HEK293 (cell line): ENCODE results near the gene ABLIM2.

Experiments
- CTCF ChIA-PET: fragments of 350-600 bp; formaldehyde crosslinking; extraction: SDS; loops from one replicate; lab custom pipeline; 2021; ENCODE audit warnings: antibody characterized with exemption; lab: Yijun Ruan, JAX
- POLR2A ChIA-PET: fragments of 300-600 bp; formaldehyde crosslinking; extraction: SDS; loops from one replicate; lab custom pipeline; 2020; ENCODE audit warnings: antibody characterized with exemption, inconsistent platforms; lab: Yijun Ruan, JAX
- H3K27ac ChIP-seq: fragments of 200-500 bp; sonication (Bioruptor generic); 2 replicates; pipeline ENCODE4 v1.5.1; 2014; ENCODE audit warnings: low read depth, low read length, control low read depth, inconsistent platforms; ENCODE audit errors: extremely low read depth
- H3K36me3 ChIP-seq, 2 experiments: fragments of 200-500 bp in 1 of 2; sonication (Bioruptor generic) in 1 of 2; 1 replicate in 1 of 2; 2 replicates in 1 of 2; pipeline ENCODE4 v1.5.1; 2014 to 2017; ENCODE audit warnings: inconsistent platforms in 2 of 2, low read length in 2 of 2; ENCODE audit not compliant: control insufficient read depth in 2 of 2, insufficient read depth in 1 of 2
- H3K4me1 ChIP-seq: fragments of 200-500 bp; sonication (Bioruptor generic); 2 replicates; pipeline ENCODE4 v1.5.1; 2014; ENCODE audit warnings: mild to moderate bottlenecking, low read length, inconsistent platforms; ENCODE audit not compliant: control insufficient read depth, insufficient read depth
- H3K4me3 ChIP-seq: 2 replicates; pipeline ENCODE4 v1.5.1; 2011; ENCODE audit warnings: low read depth, mild to moderate bottlenecking, control low read depth, low read length, moderate library complexity
- H3K9me3 ChIP-seq: fragments of 200-500 bp; sonication (Bioruptor generic); 2 replicates; pipeline ENCODE4 v1.5.1; 2014; ENCODE audit warnings: low read depth, low read length, inconsistent platforms; ENCODE audit not compliant: control insufficient read depth, insufficient read depth
- KLF9 ChIP-seq: fragments of 450-650 bp; formaldehyde crosslinking; IDR thresholded peaks from 2 replicates; pipeline ENCODE4 v1.5.1; 2016; ENCODE audit warnings: missing biosample characterization, missing genetic modification characterization, low read depth
- OVOL3 ChIP-seq: fragments of 450-650 bp; formaldehyde crosslinking; IDR thresholded peaks from 2 replicates; pipeline ENCODE4 v1.5.1; 2016; ENCODE audit warnings: missing biosample characterization, missing genetic modification characterization
- PRDM2 ChIP-seq: fragments of 450-650 bp; formaldehyde crosslinking; IDR thresholded peaks from 2 replicates; pipeline ENCODE4 v1.5.1; 2016; ENCODE audit warnings: missing biosample characterization, missing genetic modification characterization, borderline replicate concordance
- SCRT1 ChIP-seq: fragments of 450-650 bp; formaldehyde crosslinking; IDR thresholded peaks from 2 replicates; pipeline ENCODE4 v1.5.1; 2016; ENCODE audit warnings: missing biosample characterization, missing genetic modification characterization, borderline replicate concordance
- SETDB1 ChIP-seq: IDR thresholded peaks from one replicate; pipeline ENCODE4 v1.6.1; 2017; ENCODE audit warnings: mild to moderate bottlenecking, low read length, moderate library complexity, mixed read lengths; ENCODE audit not compliant: insufficient read length
- ZBTB10 ChIP-seq: fragments of 450-650 bp; formaldehyde crosslinking; IDR thresholded peaks from 2 replicates; pipeline ENCODE4 v1.5.1; 2016; ENCODE audit warnings: missing biosample characterization, missing genetic modification characterization
- ZBTB49 ChIP-seq: fragments of 450-650 bp; formaldehyde crosslinking; IDR thresholded peaks from 2 replicates; pipeline ENCODE4 v1.5.1; 2016; ENCODE audit warnings: missing biosample characterization, missing genetic modification characterization, low read depth
- ZFP69B ChIP-seq: fragments of 450-650 bp; formaldehyde crosslinking; IDR thresholded peaks from 2 replicates; pipeline ENCODE4 v1.5.1; 2016; ENCODE audit warnings: missing biosample characterization, missing genetic modification characterization
- ZNF114 ChIP-seq: fragments of 450-650 bp; formaldehyde crosslinking; IDR thresholded peaks from 2 replicates; pipeline ENCODE4 v1.5.0; 2017; ENCODE audit warnings: missing biosample characterization, missing genetic modification characterization
- ZNF174 ChIP-seq: fragments of 450-650 bp; formaldehyde crosslinking; IDR thresholded peaks from 2 replicates; pipeline ENCODE4 v1.5.0; 2017; ENCODE audit warnings: missing biosample characterization, mild to moderate bottlenecking, missing genetic modification characterization
- ZNF239 ChIP-seq: fragments of 450-650 bp; formaldehyde crosslinking; IDR thresholded peaks from 2 replicates; pipeline ENCODE4 v1.5.1; 2016; ENCODE audit warnings: missing biosample characterization, missing genetic modification characterization
- ZNF248 ChIP-seq: fragments of 450-650 bp; formaldehyde crosslinking; IDR thresholded peaks from 2 replicates; pipeline ENCODE4 v1.5.1; 2017; ENCODE audit warnings: missing biosample characterization, missing genetic modification characterization
- ZNF324 ChIP-seq: fragments of 450-650 bp; formaldehyde crosslinking; IDR thresholded peaks from 2 replicates; pipeline ENCODE4 v1.5.1; 2016; ENCODE audit warnings: missing biosample characterization, missing genetic modification characterization
- ZNF366 ChIP-seq: fragments of 450-650 bp; formaldehyde crosslinking; conservative IDR thresholded peaks from 2 replicates; pipeline ENCODE4 v1.5.1; 2016; ENCODE audit warnings: missing biosample characterization, missing genetic modification characterization
- ZNF394 ChIP-seq: fragments of 450-650 bp; formaldehyde crosslinking; IDR thresholded peaks from 2 replicates; pipeline ENCODE4 v1.5.1; 2016; ENCODE audit warnings: missing biosample characterization, missing genetic modification characterization, mild to moderate bottlenecking, moderate library complexity, borderline replicate concordance
- ZNF423 ChIP-seq: fragments of 450-650 bp; formaldehyde crosslinking; IDR thresholded peaks from 2 replicates; pipeline ENCODE4 v1.5.1; 2016; ENCODE audit warnings: missing biosample characterization, missing genetic modification characterization
- ZNF510 ChIP-seq: fragments of 450-650 bp; formaldehyde crosslinking; IDR thresholded peaks from 2 replicates; pipeline ENCODE4 v1.5.1; 2018; ENCODE audit warnings: mild to moderate bottlenecking, missing genetic modification characterization, missing biosample characterization; ENCODE audit not compliant: insufficient replicate concordance
- ZNF560 ChIP-seq: fragments of 450-650 bp; formaldehyde crosslinking; IDR thresholded peaks from 2 replicates; pipeline ENCODE4 v1.5.1; 2017; ENCODE audit warnings: missing biosample characterization, missing genetic modification characterization, borderline replicate concordance
- ZNF639 ChIP-seq: fragments of 450-650 bp; formaldehyde crosslinking; IDR thresholded peaks from 2 replicates; pipeline ENCODE4 v1.5.1; 2016; ENCODE audit warnings: missing biosample characterization, missing genetic modification characterization
- ZNF677 ChIP-seq: fragments of 450-650 bp; IDR thresholded peaks from 2 replicates; pipeline ENCODE4 v1.5.0; 2018; ENCODE audit warnings: missing biosample characterization, mild to moderate bottlenecking, missing genetic modification characterization, moderate library complexity
- ZNF701 ChIP-seq: fragments of 450-650 bp; formaldehyde crosslinking; IDR thresholded peaks from 2 replicates; pipeline ENCODE4 v1.5.1; 2016; ENCODE audit warnings: missing biosample characterization, missing genetic modification characterization
- ZNF707 ChIP-seq: fragments of 450-650 bp; formaldehyde crosslinking; IDR thresholded peaks from 2 replicates; pipeline ENCODE4 v1.5.1; 2016; ENCODE audit warnings: missing biosample characterization, missing genetic modification characterization
- ZSCAN30 ChIP-seq: fragments of 450-650 bp; IDR thresholded peaks from 2 replicates; pipeline ENCODE4 v1.5.1; 2018; ENCODE audit warnings: missing biosample characterization, mild to moderate bottlenecking, missing genetic modification characterization, moderate library complexity

ABLIM2 gene

GRCh38 chr4:7924570-7924969 lies 234.0 kb downstream of the ABLIM2 start:
- ChIA-PET POLR2A (no interaction called here), CTCF (no interaction called here)
- TF ChIP-seq OVOL3 (no peak), PRDM2 (tag by site-specific recombination) (no peak), KLF9 (tag by site-specific recombination) (no peak), ZNF677 (tag by site-specific recombination) (no peak), ZNF707 (tag by site-specific recombination) (no peak), SETDB1 (peak; percentile 66), SCRT1 (tag by site-specific recombination) (no peak)
- H3K27ac ChIP-seq = no peak overlapping the region
- no peaks in the 10 kb centered on the region for H3K9me3 ChIP-seq
- H3K4me3 ChIP-seq = no peak overlapping the region
- H3K4me1 ChIP-seq = no peaks in the 10 kb centered on the region
- no peaks in the 10 kb centered on the region for H3K36me3 ChIP-seq

GRCh38 chr4:7924163-7924562 lies 234.4 kb downstream of the ABLIM2 start:
- H3K36me3 ChIP-seq = no peaks in the 10 kb centered on the region
- ChIA-PET CTCF (no interaction called here), POLR2A (no interaction called here)
- H3K4me1 ChIP-seq = no peaks in the 10 kb centered on the region
- TF ChIP-seq ZNF510 (tag by site-specific recombination) = no peak
- no peak for TF ChIP-seq ZBTB10
- no peak for TF ChIP-seq ZSCAN30 (tag by site-specific recombination)
- TF ChIP-seq ZFP69B (tag by site-specific recombination) = no peak
- TF ChIP-seq ZNF701 (tag by site-specific recombination) = no peak
- TF ChIP-seq ZNF324 (tag by site-specific recombination) = no peak
- TF ChIP-seq ZNF239 (tag by site-specific recombination) = no peak
- TF ChIP-seq ZNF423 (tag by site-specific recombination) = no peak
- no peak for TF ChIP-seq ZNF114
- no peak for TF ChIP-seq ZNF366 (tag by site-specific recombination)
- no peak for TF ChIP-seq ZNF248
- TF ChIP-seq ZNF174 = no peak
- TF ChIP-seq ZBTB49 (tag by site-specific recombination) = no peak
- TF ChIP-seq SETDB1 = no peak
- no peak for TF ChIP-seq ZNF560 (tag by site-specific recombination)
- no peak for TF ChIP-seq ZNF639
- TF ChIP-seq ZNF394 (tag by site-specific recombination) = no peak
- H3K4me3 ChIP-seq = no peak overlapping the region
- no peak overlapping the region for H3K27ac ChIP-seq
- no peaks in the 10 kb centered on the region for H3K9me3 ChIP-seq
